T-helper 2 cell treated with Interferon-gamma antibody and Interleukin-4, amounts not matched to agents 5 μg/mL and 100 μg/mL, for 36 hours (primary cell): Measurements from ENCODE around the gene RNF130.

Source experiments
- DNase-seq: peaks from one replicate; pipeline ENCODE4 v3.0.0; 2021; ENCODE audit warnings: low spot score
- H3K27ac Mint-ChIP-seq: one replicate; pipeline ENCODE4 v1.8.0; 2021; ENCODE audit warnings: mild to moderate bottlenecking, mixed read lengths
- H3K27me3 Mint-ChIP-seq: one replicate; pipeline ENCODE4 v1.8.0; 2021; ENCODE audit warnings: low read depth, mixed read lengths
- H3K36me3 Mint-ChIP-seq: one replicate; pipeline ENCODE4 v1.8.0; 2021; ENCODE audit warnings: low read depth, mixed read lengths
- H3K4me1 Mint-ChIP-seq: one replicate; pipeline ENCODE4 v1.8.0; 2021; ENCODE audit warnings: low read depth, mixed read lengths
- H3K4me3 Mint-ChIP-seq: one replicate; pipeline ENCODE4 v1.8.0; 2022; ENCODE audit warnings: mild to moderate bottlenecking, moderate library complexity, mixed read lengths
- H3K9me3 Mint-ChIP-seq: one replicate; pipeline ENCODE4 v1.8.0; 2021; ENCODE audit warnings: mixed read lengths

RNF130 gene

GRCh38 chr5:180046656-180047055 is 24.9 kb downstream of the RNF130 start:
- Mint-ChIP-seq H3K27me3 (no peaks in the 10 kb centered on the region), H3K36me3 (no peaks in the 10 kb centered on the region), H3K9me3 (no peaks in the 10 kb centered on the region), H3K4me3 (no peak overlapping the region), H3K27ac (no peak overlapping the region), H3K4me1 (no peaks in the 10 kb centered on the region)
- no peak for DNase-seq

GRCh38 chr5:180045889-180046499 is 25.6 kb downstream of the RNF130 start:
- Mint-ChIP-seq H3K4me3 (no peak overlapping the region), H3K27me3 (no peaks in the 10 kb centered on the region), H3K9me3 (no peaks in the 10 kb centered on the region), H3K27ac (no peak overlapping the region), H3K4me1 (no peaks in the 10 kb centered on the region), H3K36me3 (no peaks in the 10 kb centered on the region)
- no peak for DNase-seq

GRCh38 chr5:180043377-180043776 is 28.2 kb downstream of the RNF130 start:
- Mint-ChIP-seq H3K4me1 (no peaks in the 10 kb centered on the region), H3K4me3 (no peak overlapping the region), H3K27ac (no peak overlapping the region), H3K27me3 (no peaks in the 10 kb centered on the region), H3K36me3 (no peaks in the 10 kb centered on the region), H3K9me3 (no peaks in the 10 kb centered on the region)
- no peak for DNase-seq

GRCh38 chr5:180041301-180042274 is 30.0 kb downstream of the RNF130 start:
- Mint-ChIP-seq H3K27me3 (no peaks in the 10 kb centered on the region), H3K4me1 (no peaks in the 10 kb centered on the region), H3K27ac (no peak overlapping the region), H3K4me3 (no peak overlapping the region), H3K36me3 (no peaks in the 10 kb centered on the region), H3K9me3 (peaks cover 4% of the 10 kb centered on the region)
- DNase-seq: no peak

GRCh38 chr5:180040287-180041214 is 31.0 kb downstream of the RNF130 start:
- no peak overlapping the region for H3K27ac Mint-ChIP-seq
- no peaks in the 10 kb centered on the region for H3K27me3 Mint-ChIP-seq
- peaks cover 10% of the 10 kb centered on the region for H3K9me3 Mint-ChIP-seq
- H3K4me1 Mint-ChIP-seq: no peaks in the 10 kb centered on the region
- no peak for DNase-seq
- H3K4me3 Mint-ChIP-seq: no peak overlapping the region
- peaks cover 1% of the 10 kb centered on the region for H3K36me3 Mint-ChIP-seq

GRCh38 chr5:180035206-180035931 is 36.2 kb downstream of the RNF130 start:
- H3K36me3 Mint-ChIP-seq: peaks cover 5% of the 10 kb centered on the region
- H3K4me3 Mint-ChIP-seq: no peak overlapping the region
- peaks cover 29% of the 10 kb centered on the region for H3K9me3 Mint-ChIP-seq
- no peak overlapping the region for H3K27ac Mint-ChIP-seq
- H3K27me3 Mint-ChIP-seq: no peaks in the 10 kb centered on the region
- no peaks in the 10 kb centered on the region for H3K4me1 Mint-ChIP-seq
- no peak for DNase-seq

- H3K4me1 Mint-ChIP-seq: no peaks in the 10 kb centered on the region
- no peak overlapping the region for H3K4me3 Mint-ChIP-seq
- DNase-seq: no peak
- H3K36me3 Mint-ChIP-seq: peaks cover 5% of the 10 kb centered on the region
- H3K27me3 Mint-ChIP-seq: no peaks in the 10 kb centered on the region
- no peak overlapping the region for H3K27ac Mint-ChIP-seq
- H3K9me3 Mint-ChIP-seq: peaks cover 29% of the 10 kb centered on the region
Observed at GRCh38 chr5:180034564-180034963, 37.0 kb downstream of the RNF130 start.

- Mint-ChIP-seq H3K36me3 (no peaks in the 10 kb centered on the region), H3K4me3 (no peak overlapping the region), H3K27ac (no peak overlapping the region), H3K4me1 (no peaks in the 10 kb centered on the region), H3K27me3 (no peaks in the 10 kb centered on the region), H3K9me3 (no peaks in the 10 kb centered on the region)
- no peak for DNase-seq
Observed at GRCh38 chr5:180027459-180028089, 44.0 kb downstream of the RNF130 start.

GRCh38 chr5:180026734-180027458 is 44.7 kb downstream of the RNF130 start:
- Mint-ChIP-seq H3K4me1 (no peaks in the 10 kb centered on the region), H3K36me3 (no peaks in the 10 kb centered on the region), H3K27me3 (no peaks in the 10 kb centered on the region), H3K4me3 (no peak overlapping the region), H3K27ac (no peak overlapping the region), H3K9me3 (no peaks in the 10 kb centered on the region)
- no peak for DNase-seq

- Mint-ChIP-seq H3K27ac (no peak overlapping the region), H3K36me3 (no peaks in the 10 kb centered on the region), H3K4me1 (no peaks in the 10 kb centered on the region), H3K9me3 (no peaks in the 10 kb centered on the region), H3K27me3 (no peaks in the 10 kb centered on the region), H3K4me3 (no peak overlapping the region)
- no peak for DNase-seq
Observed at GRCh38 chr5:180026320-180026719, 45.2 kb downstream of the RNF130 start.

- Mint-ChIP-seq H3K27ac (no peak overlapping the region), H3K4me1 (no peaks in the 10 kb centered on the region), H3K4me3 (no peak overlapping the region), H3K36me3 (no peaks in the 10 kb centered on the region), H3K27me3 (no peaks in the 10 kb centered on the region), H3K9me3 (no peaks in the 10 kb centered on the region)
- DNase-seq: no peak
Observed at GRCh38 chr5:180021900-180022299, 49.7 kb downstream of the RNF130 start.

- no peak overlapping the region for H3K27ac Mint-ChIP-seq
- no peaks in the 10 kb centered on the region for H3K4me1 Mint-ChIP-seq
- DNase-seq: no peak
- H3K4me3 Mint-ChIP-seq: no peak overlapping the region
- peaks cover 2% of the 10 kb centered on the region for H3K27me3 Mint-ChIP-seq
- no peaks in the 10 kb centered on the region for H3K36me3 Mint-ChIP-seq
- H3K9me3 Mint-ChIP-seq: no peaks in the 10 kb centered on the region
Observed at GRCh38 chr5:180020176-180020575, 51.4 kb downstream of the RNF130 start.
